Chondrocyte (in vitro differentiated cells): ENCODE measurements around the gene MARCO. TPM values are rescaled to one million over a fixed set of nuclear protein-coding genes. Genes with fewer than 3 reads are reported as not detected.

Experiments used
- DNase-seq: peaks from one replicate; pipeline ENCODE4 v3.0.0; 2021; ENCODE audit warnings: mixed read lengths, low spot score
- H3K27ac Mint-ChIP-seq: one replicate; pipeline ENCODE4 v1.8.0; 2021; ENCODE audit warnings: mild to moderate bottlenecking, moderate library complexity, mixed read lengths; ENCODE audit not compliant: unreplicated experiment
- H3K27me3 Mint-ChIP-seq: 2 replicates; pipeline ENCODE4 v1.8.0; 2021; ENCODE audit warnings: low read depth, mixed read lengths
- H3K36me3 Mint-ChIP-seq: 2 replicates; pipeline ENCODE4 v1.8.0; 2021; ENCODE audit warnings: low read depth, mixed read lengths
- H3K4me1 Mint-ChIP-seq: 2 replicates; pipeline ENCODE4 v1.8.0; 2021; ENCODE audit warnings: low read depth, mild to moderate bottlenecking, mixed read lengths
- H3K4me3 Mint-ChIP-seq: one replicate; pipeline ENCODE4 v1.8.0; 2021; ENCODE audit warnings: mild to moderate bottlenecking, moderate library complexity, mixed read lengths; ENCODE audit not compliant: unreplicated experiment
- H3K9me3 Mint-ChIP-seq: 2 replicates; pipeline ENCODE4 v1.8.0; 2021; ENCODE audit warnings: low read depth, mixed read lengths
- total RNA-seq: library from RNA; stranded (reverse); gene quantifications from 3 replicates; pipeline ENCODE4 v1.2.1, GENCODE V29; 2021
- TF ChIP-seq, protein P1 (sequence below): fragments of 200-600 bp; sonication (generic); IDR thresholded peaks from 2 replicates; pipeline ENCODE4 v1.5.0; 2021; ENCODE audit warnings: antibody characterized with exemption, mild to moderate bottlenecking, moderate library complexity

Gene MARCO
- total RNA-seq, 1 donor from 2014 or later: not detected

DNA sequence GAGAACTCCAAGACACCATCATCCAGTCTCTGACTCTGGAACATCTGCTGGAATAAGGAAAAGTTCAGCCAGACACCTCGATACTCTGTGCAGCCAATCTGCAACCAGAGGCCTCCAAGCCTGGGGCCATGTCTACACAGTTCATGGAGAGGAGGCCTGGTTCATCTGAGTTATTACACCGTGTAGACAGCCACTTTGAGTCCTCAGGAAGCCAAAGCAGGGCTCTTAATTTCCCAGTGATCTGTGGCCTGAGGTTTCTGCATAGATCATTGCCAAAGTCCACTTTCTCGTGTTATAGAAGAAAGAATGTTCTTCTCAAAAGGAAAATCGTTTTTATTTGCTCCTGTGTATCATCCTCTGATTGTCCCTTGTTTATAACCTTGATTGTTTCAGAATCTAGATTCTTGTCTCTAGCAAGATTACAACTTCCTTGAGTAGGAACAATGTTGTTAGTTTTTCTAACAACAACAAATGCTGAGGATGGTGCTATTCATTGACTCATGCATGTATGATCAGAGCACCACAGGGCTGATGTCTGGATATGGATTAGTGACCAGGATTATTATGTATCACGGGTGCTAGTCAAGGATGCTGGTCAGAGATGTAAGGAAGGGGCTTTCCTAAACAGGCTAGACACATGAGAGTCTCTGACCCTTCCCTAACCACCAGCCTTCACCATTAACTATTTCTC, 30.7 kb upstream of the MARCO start:
- Mint-ChIP-seq H3K36me3 (no peaks in the 10 kb centered on the region), H3K4me1 (no peaks in the 10 kb centered on the region), H3K27me3 (peaks cover 2% of the 10 kb centered on the region), H3K27ac (no peak overlapping the region), H3K9me3 (no peaks in the 10 kb centered on the region), H3K4me3 (no peak overlapping the region)
- TF ChIP-seq, protein P1, sequence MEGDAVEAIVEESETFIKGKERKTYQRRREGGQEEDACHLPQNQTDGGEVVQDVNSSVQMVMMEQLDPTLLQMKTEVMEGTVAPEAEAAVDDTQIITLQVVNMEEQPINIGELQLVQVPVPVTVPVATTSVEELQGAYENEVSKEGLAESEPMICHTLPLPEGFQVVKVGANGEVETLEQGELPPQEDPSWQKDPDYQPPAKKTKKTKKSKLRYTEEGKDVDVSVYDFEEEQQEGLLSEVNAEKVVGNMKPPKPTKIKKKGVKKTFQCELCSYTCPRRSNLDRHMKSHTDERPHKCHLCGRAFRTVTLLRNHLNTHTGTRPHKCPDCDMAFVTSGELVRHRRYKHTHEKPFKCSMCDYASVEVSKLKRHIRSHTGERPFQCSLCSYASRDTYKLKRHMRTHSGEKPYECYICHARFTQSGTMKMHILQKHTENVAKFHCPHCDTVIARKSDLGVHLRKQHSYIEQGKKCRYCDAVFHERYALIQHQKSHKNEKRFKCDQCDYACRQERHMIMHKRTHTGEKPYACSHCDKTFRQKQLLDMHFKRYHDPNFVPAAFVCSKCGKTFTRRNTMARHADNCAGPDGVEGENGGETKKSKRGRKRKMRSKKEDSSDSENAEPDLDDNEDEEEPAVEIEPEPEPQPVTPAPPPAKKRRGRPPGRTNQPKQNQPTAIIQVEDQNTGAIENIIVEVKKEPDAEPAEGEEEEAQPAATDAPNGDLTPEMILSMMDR: no peak
- DNase-seq: no peak

DNA sequence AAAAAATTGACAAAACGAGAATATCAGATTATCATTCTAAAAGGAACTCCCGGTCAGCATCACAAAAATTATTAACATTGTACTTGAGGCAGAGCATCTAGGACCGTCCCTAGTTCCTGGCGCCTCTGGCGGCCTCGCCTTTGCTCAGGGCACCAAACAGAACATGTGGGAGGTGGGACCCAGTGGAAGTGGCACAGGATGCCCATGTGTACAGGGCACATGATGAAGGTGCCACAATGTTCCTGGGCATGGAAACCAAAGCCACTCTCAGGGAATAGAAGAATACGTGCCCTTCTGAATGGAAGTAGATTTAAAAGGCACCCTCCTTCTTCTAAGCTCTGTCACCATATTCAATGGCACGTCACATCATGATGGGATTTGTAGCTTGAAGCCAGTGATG, 30.1 kb upstream of the MARCO start:
- DNase-seq: no peak
- Mint-ChIP-seq H3K27me3 (peaks cover 2% of the 10 kb centered on the region), H3K27ac (no peak overlapping the region), H3K36me3 (no peaks in the 10 kb centered on the region), H3K4me1 (no peaks in the 10 kb centered on the region), H3K9me3 (no peaks in the 10 kb centered on the region), H3K4me3 (no peak overlapping the region)
- TF ChIP-seq, protein P1: no peak

DNA sequence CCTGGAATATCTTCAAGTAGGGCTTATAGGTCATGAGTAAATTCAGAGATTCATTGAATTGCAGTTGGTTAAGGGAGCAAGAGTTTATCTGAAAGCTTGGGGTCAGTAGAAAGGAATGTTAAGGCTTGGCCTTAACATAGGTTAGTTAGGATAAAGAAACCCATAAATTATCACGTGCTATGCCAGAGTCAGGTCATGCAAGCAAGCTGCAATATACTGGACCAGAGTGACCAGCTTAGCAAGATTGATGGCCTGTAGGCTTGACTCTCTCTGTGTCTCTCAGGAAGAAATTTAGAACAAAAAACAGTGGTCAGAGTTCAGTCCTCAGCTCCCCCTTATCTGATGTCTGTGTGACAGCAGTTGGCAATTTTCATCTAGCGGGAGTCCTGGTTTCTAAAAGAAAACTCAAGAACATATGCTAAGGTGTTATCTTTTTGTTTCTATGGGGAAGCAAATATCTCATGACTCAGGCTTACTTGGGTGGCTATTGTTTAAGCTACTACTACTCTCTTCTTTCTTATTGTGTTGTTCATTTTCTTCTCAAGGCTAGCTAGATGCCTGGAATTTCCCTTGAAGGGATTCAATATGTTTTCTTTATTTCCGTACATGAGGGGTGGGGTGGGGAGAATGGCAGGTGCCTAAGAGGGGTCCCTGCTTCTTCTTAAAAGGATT, 28.7 kb upstream of the MARCO start:
- Mint-ChIP-seq H3K4me1 (no peaks in the 10 kb centered on the region), H3K4me3 (no peak overlapping the region), H3K9me3 (no peaks in the 10 kb centered on the region), H3K36me3 (no peaks in the 10 kb centered on the region), H3K27ac (no peak overlapping the region), H3K27me3 (peaks cover 2% of the 10 kb centered on the region)
- DNase-seq: no peak
- TF ChIP-seq, protein P1: no peak

DNA sequence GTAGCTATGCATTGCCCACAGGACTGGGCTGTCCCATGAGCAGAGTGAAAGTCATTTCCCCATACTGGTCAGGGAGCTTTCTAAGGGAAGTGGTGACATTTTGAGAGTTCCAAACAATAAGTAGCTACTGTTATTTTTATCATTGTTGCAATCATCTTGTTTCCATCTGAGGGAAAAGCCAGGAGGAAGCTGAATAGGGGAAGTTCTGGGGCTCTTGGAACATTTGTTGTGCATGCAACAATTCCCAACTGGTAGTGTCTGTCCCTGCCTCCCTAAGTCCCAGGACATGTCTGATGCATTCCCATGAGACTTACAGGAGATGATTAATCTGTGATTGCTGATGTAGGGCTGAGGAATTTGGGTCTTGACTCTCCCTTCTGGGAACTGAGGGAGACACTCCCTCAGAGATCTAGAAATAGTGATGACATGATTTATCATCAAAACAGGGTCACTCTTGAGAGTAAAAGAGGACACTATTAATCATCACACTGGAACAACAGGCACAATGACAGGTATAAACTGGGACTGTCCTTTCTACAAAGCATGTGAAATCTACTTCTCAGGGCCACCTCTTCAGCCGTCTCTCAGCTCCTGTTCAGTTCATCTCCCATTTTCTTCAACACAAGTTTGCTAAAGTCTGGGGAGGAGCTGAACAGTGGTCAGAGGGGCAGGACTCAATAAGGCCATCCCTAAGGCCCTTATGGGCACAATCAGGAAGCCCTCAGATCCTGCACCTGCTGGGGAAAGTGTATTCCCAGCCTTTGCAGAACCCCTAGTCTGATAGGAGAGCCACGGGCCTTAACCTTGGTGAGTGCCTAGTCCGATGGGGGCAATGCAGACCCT, 28.0 kb upstream of the MARCO start:
- TF ChIP-seq, protein P1: no peak
- Mint-ChIP-seq H3K27ac (no peak overlapping the region), H3K27me3 (peaks cover 2% of the 10 kb centered on the region), H3K4me1 (no peaks in the 10 kb centered on the region), H3K9me3 (no peaks in the 10 kb centered on the region), H3K4me3 (no peak overlapping the region), H3K36me3 (no peaks in the 10 kb centered on the region)
- no peak for DNase-seq
